Parathyroid adenoma (tissue), 2 donors: Measurements from ENCODE around the gene SMOC2.

ENCODE experiments used
- H2AFZ ChIP-seq: fragments of 300-600 bp; sonication (generic); one replicate; pipeline ENCODE4 v1.7.0; 2017; ENCODE audit warnings: antibody characterized with exemption, mild to moderate bottlenecking
- H3K27ac ChIP-seq: fragments of 300-600 bp; sonication (generic); one replicate; pipeline ENCODE4 v1.7.0; 2017
- H3K27me3 ChIP-seq: fragments of 300-600 bp; sonication (generic); one replicate; pipeline ENCODE4 v1.7.0; 2017; ENCODE audit warnings: low read length; ENCODE audit not compliant: control insufficient read depth, insufficient read depth
- H3K36me3 ChIP-seq: fragments of 300-600 bp; sonication (generic); one replicate; pipeline ENCODE4 v1.7.0; 2017; ENCODE audit warnings: low read length; ENCODE audit not compliant: control insufficient read depth, insufficient read depth
- H3K4me1 ChIP-seq: fragments of 300-600 bp; sonication (generic); one replicate; pipeline ENCODE4 v1.7.0; 2017; ENCODE audit warnings: control low read depth
- H3K4me2 ChIP-seq: fragments of 300-600 bp; sonication (generic); one replicate; pipeline ENCODE4 v1.7.0; 2017; ENCODE audit warnings: low read length
- H3K4me3 ChIP-seq: fragments of 300-600 bp; sonication (generic); one replicate; pipeline ENCODE4 v1.7.0; 2017; ENCODE audit warnings: low read depth, low read length
- H3K79me2 ChIP-seq: fragments of 300-600 bp; sonication (generic); one replicate; pipeline ENCODE4 v1.7.0; 2017; ENCODE audit warnings: control low read depth
- H3K9ac ChIP-seq: fragments of 300-600 bp; sonication (generic); one replicate; pipeline ENCODE4 v1.7.0; 2017; ENCODE audit warnings: mild to moderate bottlenecking
- H3K9me3 ChIP-seq: fragments of 300-600 bp; sonication (generic); one replicate; pipeline ENCODE4 v1.7.0; 2017; ENCODE audit warnings: low read length; ENCODE audit not compliant: control insufficient read depth
- TF ChIP-seq, protein P1 (sequence below): fragments of 300-600 bp; sonication (generic); IDR thresholded peaks from one replicate; pipeline ENCODE4 v1.7.0; 2017; ENCODE audit warnings: antibody characterized with exemption, mild to moderate bottlenecking
- donor health status: primary hyperparathyroidism.

Gene SMOC2

DNA sequence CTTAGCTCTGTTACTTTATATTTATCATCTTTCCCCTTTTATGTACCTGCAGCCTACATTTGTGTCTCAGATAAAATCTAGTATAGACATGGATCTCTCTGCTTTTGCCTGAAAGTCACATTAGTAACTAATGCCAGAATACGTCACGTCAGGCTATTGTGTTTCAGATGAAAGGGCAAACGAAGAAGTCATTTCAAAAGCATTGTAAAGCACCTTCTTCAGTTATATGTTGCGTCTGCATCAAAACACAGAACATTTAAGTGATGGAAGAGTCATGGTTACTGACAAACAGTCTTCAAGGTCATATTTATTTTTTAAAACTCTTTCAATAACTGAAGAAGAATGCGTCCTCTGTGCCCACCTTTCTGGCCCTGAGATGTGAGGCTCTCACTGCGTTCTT lies 119.1 kb downstream of the SMOC2 start:
- Histone ChIP-seq H3K27me3 (no peaks in the 10 kb centered on the region), H3K4me1 (no peaks in the 10 kb centered on the region), H3K9me3 (no peaks in the 10 kb centered on the region), H3K4me2 (no peak overlapping the region), H3K79me2 (no peaks in the 10 kb centered on the region), H2AFZ (no peak overlapping the region), H3K9ac (no peak overlapping the region), H3K4me3 (no peak overlapping the region), H3K27ac (no peak overlapping the region), H3K36me3 (no peaks in the 10 kb centered on the region)
- TF ChIP-seq, protein P1, sequence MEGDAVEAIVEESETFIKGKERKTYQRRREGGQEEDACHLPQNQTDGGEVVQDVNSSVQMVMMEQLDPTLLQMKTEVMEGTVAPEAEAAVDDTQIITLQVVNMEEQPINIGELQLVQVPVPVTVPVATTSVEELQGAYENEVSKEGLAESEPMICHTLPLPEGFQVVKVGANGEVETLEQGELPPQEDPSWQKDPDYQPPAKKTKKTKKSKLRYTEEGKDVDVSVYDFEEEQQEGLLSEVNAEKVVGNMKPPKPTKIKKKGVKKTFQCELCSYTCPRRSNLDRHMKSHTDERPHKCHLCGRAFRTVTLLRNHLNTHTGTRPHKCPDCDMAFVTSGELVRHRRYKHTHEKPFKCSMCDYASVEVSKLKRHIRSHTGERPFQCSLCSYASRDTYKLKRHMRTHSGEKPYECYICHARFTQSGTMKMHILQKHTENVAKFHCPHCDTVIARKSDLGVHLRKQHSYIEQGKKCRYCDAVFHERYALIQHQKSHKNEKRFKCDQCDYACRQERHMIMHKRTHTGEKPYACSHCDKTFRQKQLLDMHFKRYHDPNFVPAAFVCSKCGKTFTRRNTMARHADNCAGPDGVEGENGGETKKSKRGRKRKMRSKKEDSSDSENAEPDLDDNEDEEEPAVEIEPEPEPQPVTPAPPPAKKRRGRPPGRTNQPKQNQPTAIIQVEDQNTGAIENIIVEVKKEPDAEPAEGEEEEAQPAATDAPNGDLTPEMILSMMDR, result no peak

GRCh38 chr6:168562576-168563151 lies 121.7 kb downstream of the SMOC2 start:
- Histone ChIP-seq H3K4me2 (no peak overlapping the region), H3K9ac (no peak overlapping the region), H3K4me3 (no peak overlapping the region), H3K4me1 (no peaks in the 10 kb centered on the region), H3K27ac (no peak overlapping the region), H3K79me2 (no peaks in the 10 kb centered on the region), H3K36me3 (no peaks in the 10 kb centered on the region), H3K27me3 (no peaks in the 10 kb centered on the region), H2AFZ (no peak overlapping the region), H3K9me3 (no peaks in the 10 kb centered on the region)
- TF ChIP-seq, protein P1, result no peak

- Histone ChIP-seq H3K9ac (no peak overlapping the region), H3K27me3 (no peaks in the 10 kb centered on the region), H2AFZ (no peak overlapping the region), H3K27ac (no peak overlapping the region), H3K9me3 (no peaks in the 10 kb centered on the region), H3K4me2 (no peak overlapping the region), H3K4me3 (no peak overlapping the region), H3K4me1 (no peaks in the 10 kb centered on the region), H3K79me2 (no peaks in the 10 kb centered on the region), H3K36me3 (no peaks in the 10 kb centered on the region)
- TF ChIP-seq, protein P1, result no peak
These were observed 122.7 kb downstream of the SMOC2 start for GRCh38 chr6:168563656-168564055.

GRCh38 chr6:168565112-168565511 lies 124.1 kb downstream of the SMOC2 start:
- H3K9ac ChIP-seq, result no peak overlapping the region
- no peak overlapping the region for H3K4me3 ChIP-seq
- TF ChIP-seq, protein P1, result no peak
- H3K79me2 ChIP-seq, result no peaks in the 10 kb centered on the region
- H3K27me3 ChIP-seq, result no peaks in the 10 kb centered on the region
- no peak overlapping the region for H3K4me2 ChIP-seq
- no peaks in the 10 kb centered on the region for H3K4me1 ChIP-seq
- H2AFZ ChIP-seq, result no peak overlapping the region
- no peaks in the 10 kb centered on the region for H3K9me3 ChIP-seq
- H3K27ac ChIP-seq, result no peak overlapping the region
- no peaks in the 10 kb centered on the region for H3K36me3 ChIP-seq

DNA sequence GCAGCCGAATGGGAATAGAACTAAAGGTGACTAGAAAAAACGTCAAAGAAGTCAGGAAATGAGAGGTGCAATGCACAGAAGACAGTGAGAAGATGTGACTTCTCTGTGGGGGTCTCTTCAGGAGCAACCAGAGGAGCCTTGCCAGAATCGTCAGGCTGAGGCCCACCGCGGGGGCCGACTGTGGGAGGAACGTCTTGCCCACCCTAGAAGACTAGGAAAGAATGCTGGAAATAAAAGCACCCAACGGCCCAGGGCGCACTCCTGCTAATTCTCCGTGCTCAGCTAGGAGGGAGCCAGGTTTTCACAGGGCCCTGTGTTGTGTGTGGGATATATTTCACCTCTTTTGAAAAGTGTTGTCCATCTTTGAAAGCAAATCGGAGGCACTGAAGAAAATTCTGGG lies 129.2 kb downstream of the SMOC2 start:
- Histone ChIP-seq H3K79me2 (no peaks in the 10 kb centered on the region), H3K4me1 (no peaks in the 10 kb centered on the region), H3K9me3 (no peaks in the 10 kb centered on the region), H3K4me2 (no peak overlapping the region), H3K36me3 (no peaks in the 10 kb centered on the region), H3K4me3 (no peak overlapping the region), H3K27ac (no peak overlapping the region), H2AFZ (no peak overlapping the region), H3K27me3 (no peaks in the 10 kb centered on the region), H3K9ac (no peak overlapping the region)
- TF ChIP-seq, protein P1, result no peak
